OCI-LY3 (cell line): Measurements from ENCODE around the gene SPATA9.

ENCODE experiments used
- H2AFZ ChIP-seq: fragments of 200-600, 300-600 bp; shearing (Covaris generic); 2 replicates; pipeline ENCODE4 v1.6.0; 2014; ENCODE audit warnings: antibody characterized with exemption, low read depth, low read length
- H3K27ac ChIP-seq: fragments of 200-600, 300-600 bp; sonication (generic); 2 replicates; pipeline ENCODE4 v1.5.1; 2014; ENCODE audit warnings: mild to moderate bottlenecking, low read length, moderate library complexity, mixed read lengths
- H3K27me3 ChIP-seq: fragments of 200-600, 300-600 bp; sonication (generic); 2 replicates; pipeline ENCODE4 v1.6.1; 2014; ENCODE audit warnings: low read depth, low read length, mixed read lengths
- H3K36me3 ChIP-seq: fragments of 200-600, 300-600 bp; sonication (generic); replicated peaks from 2 replicates; pipeline ENCODE3; 2014; ENCODE audit warnings: low read depth, low read length, mixed read lengths
- H3K4me1 ChIP-seq: fragments of 300-600, 200-600 bp; sonication (generic); 2 replicates; pipeline ENCODE4 v1.6.1; 2014; ENCODE audit warnings: low read length, mixed read lengths
- H3K4me2 ChIP-seq: fragments of 200-600, 300-600 bp; sonication (generic); 2 replicates; pipeline ENCODE4 v1.6.1; 2014; ENCODE audit warnings: low read length, mixed read lengths
- H3K4me3 ChIP-seq: fragments of 300-600, 200-600 bp; sonication (generic); 2 replicates; pipeline ENCODE4 v1.5.1; 2014; ENCODE audit warnings: antibody characterized with exemption, mild to moderate bottlenecking, low read length, moderate library complexity
- H3K79me2 ChIP-seq: fragments of 300-600, 200-600 bp; shearing (Covaris generic); 2 replicates; pipeline ENCODE4 v1.6.1; 2014; ENCODE audit warnings: mild to moderate bottlenecking, low read length, mixed read lengths
- H3K9ac ChIP-seq: fragments of 300-600, 200-600 bp; shearing (Covaris generic); 2 replicates; pipeline ENCODE4 v1.6.0; 2014; ENCODE audit warnings: mild to moderate bottlenecking, low read length, moderate library complexity
- H3K9me3 ChIP-seq: fragments of 200-600, 300-600 bp; shearing (Covaris generic); 2 replicates; pipeline ENCODE4 v1.6.1; 2014; ENCODE audit warnings: low read length, mixed read lengths; ENCODE audit not compliant: insufficient read depth
- H4K20me1 ChIP-seq: fragments of 200-600, 300-600 bp; sonication (generic); 2 replicates; pipeline ENCODE4 v1.6.1; 2016; ENCODE audit warnings: low read length, mixed read lengths; ENCODE audit not compliant: insufficient read depth
- EZH2phosphoT487 ChIP-seq: fragments of 200-600 bp; shearing (Covaris generic); IDR thresholded peaks from 2 replicates; pipeline ENCODE4 v1.6.1; 2018; ENCODE audit warnings: antibody characterized with exemption, mixed run types, low read depth
- TF ChIP-seq, protein P1 (sequence below): fragments of 200-600, 300-600 bp; sonication (generic); IDR thresholded peaks from 2 replicates; pipeline ENCODE4 v1.5.1; 2014; ENCODE audit warnings: antibody characterized with exemption, low read length, low read depth

The SPATA9 gene

DNA sequence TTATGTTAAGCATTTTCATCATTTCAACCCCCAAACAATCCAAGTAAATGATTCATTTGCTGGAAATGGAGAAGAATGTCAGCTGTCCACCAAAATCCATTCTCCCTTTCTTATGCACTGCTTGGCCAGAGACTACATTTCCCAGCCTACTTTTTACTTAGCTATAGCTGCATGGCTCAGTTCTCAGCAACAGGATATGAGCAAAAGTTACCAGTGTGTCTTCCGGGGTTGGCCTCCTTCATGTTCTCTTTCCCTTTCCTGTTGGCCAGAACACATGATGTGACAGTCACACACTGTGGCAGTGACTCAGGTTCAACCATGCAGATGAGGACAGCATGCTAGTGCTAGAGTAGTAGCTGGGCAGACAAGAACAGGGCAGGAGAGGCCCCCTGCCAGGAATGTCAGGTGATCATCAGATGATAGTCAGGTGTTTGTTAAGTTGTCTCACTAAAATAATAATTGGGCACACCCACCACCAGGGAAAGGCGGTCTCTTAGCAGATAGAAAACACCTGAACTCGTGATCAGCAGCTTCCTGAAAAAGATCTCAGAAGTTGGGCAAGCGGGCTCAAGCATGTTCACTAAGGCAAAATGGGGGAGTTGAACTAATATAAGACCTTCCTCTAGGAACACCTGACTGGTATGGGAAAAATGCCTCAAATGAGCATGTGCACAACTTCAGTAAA, 50.7 kb downstream of the SPATA9 start:
- no peak overlapping the region for H3K27ac ChIP-seq
- no peaks in the 10 kb centered on the region for H3K9me3 ChIP-seq
- H3K4me1 ChIP-seq = peaks cover 7% of the 10 kb centered on the region
- H3K27me3 ChIP-seq = no peaks in the 10 kb centered on the region
- no peaks in the 10 kb centered on the region for H4K20me1 ChIP-seq
- H2AFZ ChIP-seq = peak overlapping the region; percentile 77
- TF ChIP-seq EZH2phosphoT487 = no peak
- TF ChIP-seq, protein P1, sequence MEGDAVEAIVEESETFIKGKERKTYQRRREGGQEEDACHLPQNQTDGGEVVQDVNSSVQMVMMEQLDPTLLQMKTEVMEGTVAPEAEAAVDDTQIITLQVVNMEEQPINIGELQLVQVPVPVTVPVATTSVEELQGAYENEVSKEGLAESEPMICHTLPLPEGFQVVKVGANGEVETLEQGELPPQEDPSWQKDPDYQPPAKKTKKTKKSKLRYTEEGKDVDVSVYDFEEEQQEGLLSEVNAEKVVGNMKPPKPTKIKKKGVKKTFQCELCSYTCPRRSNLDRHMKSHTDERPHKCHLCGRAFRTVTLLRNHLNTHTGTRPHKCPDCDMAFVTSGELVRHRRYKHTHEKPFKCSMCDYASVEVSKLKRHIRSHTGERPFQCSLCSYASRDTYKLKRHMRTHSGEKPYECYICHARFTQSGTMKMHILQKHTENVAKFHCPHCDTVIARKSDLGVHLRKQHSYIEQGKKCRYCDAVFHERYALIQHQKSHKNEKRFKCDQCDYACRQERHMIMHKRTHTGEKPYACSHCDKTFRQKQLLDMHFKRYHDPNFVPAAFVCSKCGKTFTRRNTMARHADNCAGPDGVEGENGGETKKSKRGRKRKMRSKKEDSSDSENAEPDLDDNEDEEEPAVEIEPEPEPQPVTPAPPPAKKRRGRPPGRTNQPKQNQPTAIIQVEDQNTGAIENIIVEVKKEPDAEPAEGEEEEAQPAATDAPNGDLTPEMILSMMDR = no peak
- no peaks in the 10 kb centered on the region for H3K36me3 ChIP-seq
- no peak overlapping the region for H3K4me3 ChIP-seq
- H3K79me2 ChIP-seq = no peaks in the 10 kb centered on the region
- no peak overlapping the region for H3K9ac ChIP-seq
- H3K4me2 ChIP-seq = peak overlapping the region; percentile 20; the same call in 1 of the 2 replicates

DNA sequence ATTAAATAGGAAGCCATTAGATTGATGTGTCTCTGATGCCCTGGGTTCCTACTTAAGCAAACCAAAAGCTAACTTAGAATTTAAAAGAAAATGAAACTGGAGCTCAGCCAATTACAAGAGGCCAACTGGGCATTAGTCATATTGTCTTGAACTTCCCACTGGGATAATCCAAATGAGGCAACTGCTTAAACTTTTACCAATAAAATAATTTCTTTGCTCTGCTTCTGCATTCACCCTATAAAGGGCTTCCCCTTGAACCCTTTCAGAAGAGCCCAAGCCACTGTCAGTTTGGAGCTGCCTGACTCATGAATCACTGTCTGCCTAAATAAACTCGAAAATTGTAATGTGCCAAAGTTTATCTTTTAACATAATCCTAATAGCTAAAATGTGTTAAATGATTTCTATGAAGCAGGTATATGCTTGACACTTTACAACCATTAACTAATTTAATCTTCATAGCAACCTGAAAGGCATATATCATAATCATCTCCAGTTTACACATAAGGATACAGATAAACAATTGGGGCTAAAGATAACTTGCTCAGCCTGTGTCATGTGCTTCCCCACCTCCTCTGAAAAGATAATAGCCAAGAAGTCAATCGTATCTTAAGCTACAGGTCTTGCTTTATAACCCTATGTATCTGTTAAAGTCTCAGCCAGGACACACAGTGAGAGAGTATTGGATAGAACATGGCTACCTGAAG, 51.4 kb downstream of the SPATA9 start:
- no peak overlapping the region for H3K4me2 ChIP-seq
- TF ChIP-seq, protein P1 = no peak
- TF ChIP-seq EZH2phosphoT487 = no peak
- no peaks in the 10 kb centered on the region for H3K36me3 ChIP-seq
- peaks cover 7% of the 10 kb centered on the region for H3K4me1 ChIP-seq
- no peaks in the 10 kb centered on the region for H4K20me1 ChIP-seq
- H3K9me3 ChIP-seq = no peaks in the 10 kb centered on the region
- no peaks in the 10 kb centered on the region for H3K27me3 ChIP-seq
- no peak overlapping the region for H3K4me3 ChIP-seq
- H3K79me2 ChIP-seq = no peaks in the 10 kb centered on the region
- no peak overlapping the region for H3K9ac ChIP-seq
- H2AFZ ChIP-seq = peak overlapping the region; percentile 77; the same call in 1 of the 2 replicates
- H3K27ac ChIP-seq = no peak overlapping the region

DNA sequence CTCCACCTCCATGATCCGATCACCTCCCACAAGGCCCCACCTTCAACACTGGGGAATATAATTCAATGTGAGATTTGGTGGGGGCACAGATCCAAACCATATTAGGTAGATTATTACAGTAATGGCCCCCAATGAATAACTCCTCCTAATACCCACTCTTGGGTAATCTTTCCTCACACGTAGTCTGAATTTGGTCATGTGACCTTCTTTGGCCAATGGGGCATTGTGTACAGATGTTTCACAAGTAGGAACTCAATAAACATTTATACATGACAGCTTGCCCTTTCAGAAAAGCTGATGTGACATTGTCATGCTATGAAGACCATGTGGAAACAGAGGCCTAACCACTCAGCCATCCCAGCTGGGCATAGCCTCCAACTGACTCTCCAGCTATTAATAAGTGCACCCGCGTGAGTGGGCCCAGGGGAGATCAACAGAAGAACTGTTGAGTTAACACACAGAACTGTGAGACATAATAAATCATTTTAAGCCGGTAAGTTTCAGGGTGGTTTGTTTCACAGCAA, 52.3 kb downstream of the SPATA9 start:
- no peak for TF ChIP-seq EZH2phosphoT487
- TF ChIP-seq, protein P1 = no peak
- no peaks in the 10 kb centered on the region for H3K79me2 ChIP-seq
- no peaks in the 10 kb centered on the region for H4K20me1 ChIP-seq
- H3K4me3 ChIP-seq = no peak overlapping the region
- H3K9ac ChIP-seq = no peak overlapping the region
- H3K9me3 ChIP-seq = no peaks in the 10 kb centered on the region
- H3K4me2 ChIP-seq = no peak overlapping the region
- H3K27ac ChIP-seq = no peak overlapping the region
- no peaks in the 10 kb centered on the region for H3K36me3 ChIP-seq
- H3K4me1 ChIP-seq = peaks cover 7% of the 10 kb centered on the region
- H3K27me3 ChIP-seq = no peaks in the 10 kb centered on the region
- no peak overlapping the region for H2AFZ ChIP-seq

DNA sequence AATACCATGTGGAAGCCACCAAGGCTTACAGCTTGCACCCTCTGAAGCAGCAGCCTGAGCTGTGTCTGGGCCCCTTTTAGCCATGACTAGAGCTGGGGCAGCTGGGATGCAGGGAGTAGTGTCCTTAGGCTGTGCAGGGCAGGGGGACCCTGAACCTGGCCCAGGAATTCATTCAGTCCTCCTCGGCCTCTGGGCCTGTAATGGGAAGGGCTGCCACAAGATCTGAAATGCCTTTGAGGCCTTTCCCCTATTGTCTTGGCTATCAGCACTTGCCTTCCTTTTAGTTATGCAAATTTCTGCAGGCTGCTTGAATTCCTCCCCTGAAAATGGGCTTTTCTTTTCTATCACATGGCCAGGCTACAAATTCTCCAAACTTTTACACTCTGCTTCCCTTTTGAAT, 53.9 kb downstream of the SPATA9 start:
- no peak overlapping the region for H3K9ac ChIP-seq
- no peak overlapping the region for H2AFZ ChIP-seq
- no peaks in the 10 kb centered on the region for H3K36me3 ChIP-seq
- peaks cover 7% of the 10 kb centered on the region for H3K4me1 ChIP-seq
- TF ChIP-seq, protein P1 = no peak
- no peak for TF ChIP-seq EZH2phosphoT487
- no peaks in the 10 kb centered on the region for H3K79me2 ChIP-seq
- no peak overlapping the region for H3K27ac ChIP-seq
- H4K20me1 ChIP-seq = no peaks in the 10 kb centered on the region
- no peaks in the 10 kb centered on the region for H3K9me3 ChIP-seq
- no peak overlapping the region for H3K4me3 ChIP-seq
- no peaks in the 10 kb centered on the region for H3K27me3 ChIP-seq
- H3K4me2 ChIP-seq = no peak overlapping the region
